Stimulated activated CD4-positive, alpha-beta T cell treated with anti-CD3 and anti-CD28 coated beads, Interleukin-4, amount 100 ng/mL, for 48 hours (primary cell): Measurements from ENCODE around the gene MAPK11.

Source experiments
- DNase-seq, 2 donors: peaks; one replicate each; pipeline ENCODE4 v3.0.0-alpha.2; 2020; ENCODE audit warnings: low read depth in 2 of 2

MAPK11 gene

GRCh38 chr22:50269970-50270665 lies at the start of gene MAPK11:
TSS of gene MAPK11 (minus strand) at chr22:50270380. CDS start at chr22:50270292, 88 bp downstream.
- peak; percentile 38 to 63 for DNase-seq

- DNase-seq: no peak
Measured at GRCh38 chr22:50319503-50319951, 49.3 kb upstream of the MAPK11 start.

- DNase-seq: no peak
Measured at GRCh38 chr22:50318698-50319411, 48.7 kb upstream of the MAPK11 start.

GRCh38 chr22:50318356-50318697 lies 48.1 kb upstream of the MAPK11 start:
- DNase-seq: no peak

GRCh38 chr22:50317674-50318073 lies 47.5 kb upstream of the MAPK11 start:
- DNase-seq: no peak

GRCh38 chr22:50317178-50317577 lies 47.0 kb upstream of the MAPK11 start:
- no peak for DNase-seq

GRCh38 chr22:50316114-50317065 lies 46.2 kb upstream of the MAPK11 start:
- no peak for DNase-seq

GRCh38 chr22:50315289-50316113 lies 45.3 kb upstream of the MAPK11 start:
- DNase-seq: no peak

GRCh38 chr22:50314455-50315288 lies 44.5 kb upstream of the MAPK11 start:
- peak; percentile 67 to 74 for DNase-seq

GRCh38 chr22:50314081-50314454 lies 43.9 kb upstream of the MAPK11 start:
- DNase-seq: no peak

- DNase-seq: no peak
Measured at GRCh38 chr22:50313600-50313999, 43.4 kb upstream of the MAPK11 start.

GRCh38 chr22:50313021-50313420 lies 42.8 kb upstream of the MAPK11 start:
- no peak for DNase-seq

GRCh38 chr22:50312371-50312770 lies 42.2 kb upstream of the MAPK11 start:
- no peak for DNase-seq

- DNase-seq: no peak
Measured at GRCh38 chr22:50311606-50312351, 41.6 kb upstream of the MAPK11 start.

- DNase-seq: no peak
Measured at GRCh38 chr22:50310949-50311444, 40.8 kb upstream of the MAPK11 start.

GRCh38 chr22:50310031-50310722 lies 40.0 kb upstream of the MAPK11 start:
- no peak for DNase-seq

- no peak for DNase-seq
Measured at GRCh38 chr22:50309601-50309991, 39.4 kb upstream of the MAPK11 start.

- no peak for DNase-seq
Measured at GRCh38 chr22:50308986-50309600, 38.9 kb upstream of the MAPK11 start.

- no peak for DNase-seq
Measured at GRCh38 chr22:50308597-50308935, 38.4 kb upstream of the MAPK11 start.
